B cell (primary cell): ENCODE results near the gene PDE3A.

ENCODE experiments used
- CTCF ChIP-seq: fragments of 200-600 bp; IDR thresholded peaks from one replicate; pipeline ENCODE4 v1.8.0; 2022; ENCODE audit warnings: antibody characterized with exemption, mild to moderate bottlenecking
- EZH2 ChIP-seq: IDR thresholded peaks from 2 replicates; pipeline ENCODE4 v1.6.1; 2012; ENCODE audit warnings: borderline replicate concordance, low read depth, mild to moderate bottlenecking, moderate library complexity, low read length; ENCODE audit not compliant: insufficient read depth, poor library complexity, severe bottlenecking

DNA sequence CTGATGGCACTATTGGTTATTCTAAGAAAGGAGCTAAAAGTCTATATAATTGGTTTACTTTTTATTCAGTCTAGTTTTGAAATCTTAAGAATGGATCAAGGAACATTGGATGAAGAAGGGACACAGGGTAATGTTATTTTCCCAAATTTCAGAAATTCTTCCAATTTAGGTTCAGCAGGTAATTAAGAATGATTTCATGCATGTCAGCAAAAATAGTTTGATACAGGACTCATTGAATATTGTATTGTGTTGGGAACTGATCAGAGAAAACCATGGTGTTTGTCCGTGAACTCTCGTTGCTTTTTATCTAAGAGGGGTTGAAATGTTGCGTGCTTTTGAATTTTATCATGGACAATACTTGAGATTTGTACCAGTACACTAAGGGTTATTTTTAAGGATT lies 58.6 kb downstream of the PDE3A start:
- TF ChIP-seq CTCF (no peak), EZH2 (no peak)
